ENCODE data around the gene CCNDBP1.
A peak's percentile ranks its signal among the peaks of the same experiment; 100 is the strongest.

The CCNDBP1 gene

GRCh38 chr15:43185157-43186002 is at the start of gene CCNDBP1:
CCNDBP1 (plus strand) TSS chr15:43185403; CDS start chr15:43185499, 96 bp downstream.
- Histone ChIP-seq H3K27me3 (ENCODE audit: control insufficient read depth, insufficient read depth, low read length) (no peaks in the 10 kb centered on the region), H3K27ac (peak within 1 kb of the TSS; percentile 78), H3K4me1 (no peaks in the 10 kb centered on the region), H3K36me3 (ENCODE audit: control insufficient read depth, insufficient read depth, low read length) (no peaks in the 10 kb centered on the region), H3K4me3 (ENCODE audit: low read depth, low read length) (peak within 1 kb of the TSS; percentile 89), H3K79me2 (no peaks in the 10 kb centered on the region), H2AFZ (peak within 1 kb of the TSS; percentile 91), H3K4me2 (ENCODE audit: low read length) (peak within 1 kb of the TSS; percentile 88), H3K9ac (peak within 1 kb of the TSS; percentile 89), H3K9me3 (ENCODE audit: control insufficient read depth, low read length) (no peaks in the 10 kb centered on the region)
- TF ChIP-seq CTCF (IDR thresholded peaks at IDR 0.05) = peak; percentile 28

DNA sequence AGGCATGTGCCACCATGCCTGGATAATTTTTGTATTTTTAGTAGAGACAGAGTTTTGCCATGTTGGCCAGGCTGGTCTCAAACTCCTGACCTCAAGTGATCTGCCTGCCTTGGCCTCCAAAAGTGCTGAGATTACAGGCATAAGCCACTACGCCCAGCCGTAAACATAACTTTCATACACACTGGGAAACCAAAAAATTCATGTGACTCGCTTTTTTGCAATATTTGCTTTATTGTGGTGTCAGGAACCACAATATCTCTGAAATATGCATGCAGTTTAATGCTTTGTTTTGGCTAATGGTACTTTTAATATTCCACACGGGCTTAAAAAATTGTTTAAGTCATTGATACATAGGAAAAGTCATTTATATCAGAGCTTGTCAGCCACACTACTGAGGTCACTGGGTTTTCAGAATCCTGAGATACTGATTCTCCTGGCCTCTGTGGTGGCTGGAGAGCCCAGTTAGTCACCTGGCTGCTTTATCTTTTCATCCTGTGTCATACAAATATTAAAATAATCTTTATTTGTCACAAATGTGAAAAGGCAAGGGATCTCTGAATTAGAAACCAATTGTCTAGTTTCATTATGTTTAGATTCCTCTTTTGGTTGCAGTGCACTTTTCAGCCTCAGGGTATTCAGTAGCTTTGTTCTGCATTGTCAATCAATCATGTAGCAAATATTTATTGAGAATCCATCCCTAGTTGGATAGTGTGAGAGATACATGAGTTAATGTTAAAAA is 41.8 kb upstream of the CCNDBP1 start:
- no peaks in the 10 kb centered on the region for H3K36me3 ChIP-seq (ENCODE audit: control insufficient read depth, insufficient read depth, low read length)
- no peak overlapping the region for H3K27ac ChIP-seq
- no peak overlapping the region for H3K4me2 ChIP-seq (ENCODE audit: low read length)
- no peak overlapping the region for H2AFZ ChIP-seq
- no peaks in the 10 kb centered on the region for H3K27me3 ChIP-seq (ENCODE audit: control insufficient read depth, insufficient read depth, low read length)
- H3K9ac ChIP-seq = no peak overlapping the region
- H3K79me2 ChIP-seq = no peaks in the 10 kb centered on the region
- no peaks in the 10 kb centered on the region for H3K4me1 ChIP-seq
- H3K4me3 ChIP-seq (ENCODE audit: low read depth, low read length) = no peak overlapping the region
- no peak for TF ChIP-seq CTCF (IDR thresholded peaks at IDR 0.05)
- H3K9me3 ChIP-seq (ENCODE audit: control insufficient read depth, low read length) = no peaks in the 10 kb centered on the region

DNA sequence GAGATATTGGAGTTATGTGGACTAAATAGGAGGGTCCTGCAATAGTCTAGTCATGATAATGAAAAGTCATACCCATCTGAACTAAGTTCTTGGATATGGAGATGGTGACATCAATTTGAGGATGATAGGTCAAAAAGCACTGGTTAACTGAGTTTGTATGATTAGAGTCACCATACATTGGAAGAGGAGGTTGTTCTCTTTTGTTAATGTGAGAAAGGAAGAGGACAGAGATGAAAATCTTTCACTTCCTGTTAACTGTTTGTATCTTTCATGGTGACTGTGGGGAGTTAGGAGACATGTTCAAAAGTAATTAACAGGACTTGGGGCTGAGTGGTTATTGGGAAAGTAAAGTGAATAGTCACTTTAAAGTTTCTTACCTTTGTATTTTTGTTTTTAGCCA is 40.7 kb upstream of the CCNDBP1 start:
- H3K27ac ChIP-seq = no peak overlapping the region
- no peak overlapping the region for H2AFZ ChIP-seq
- no peak for TF ChIP-seq CTCF (IDR thresholded peaks at IDR 0.05)
- no peak overlapping the region for H3K4me2 ChIP-seq (ENCODE audit: low read length)
- no peaks in the 10 kb centered on the region for H3K27me3 ChIP-seq (ENCODE audit: control insufficient read depth, insufficient read depth, low read length)
- no peaks in the 10 kb centered on the region for H3K79me2 ChIP-seq
- H3K9ac ChIP-seq = no peak overlapping the region
- H3K36me3 ChIP-seq (ENCODE audit: control insufficient read depth, insufficient read depth, low read length) = no peaks in the 10 kb centered on the region
- H3K4me1 ChIP-seq = no peaks in the 10 kb centered on the region
- no peaks in the 10 kb centered on the region for H3K9me3 ChIP-seq (ENCODE audit: control insufficient read depth, low read length)
- no peak overlapping the region for H3K4me3 ChIP-seq (ENCODE audit: low read depth, low read length)

DNA sequence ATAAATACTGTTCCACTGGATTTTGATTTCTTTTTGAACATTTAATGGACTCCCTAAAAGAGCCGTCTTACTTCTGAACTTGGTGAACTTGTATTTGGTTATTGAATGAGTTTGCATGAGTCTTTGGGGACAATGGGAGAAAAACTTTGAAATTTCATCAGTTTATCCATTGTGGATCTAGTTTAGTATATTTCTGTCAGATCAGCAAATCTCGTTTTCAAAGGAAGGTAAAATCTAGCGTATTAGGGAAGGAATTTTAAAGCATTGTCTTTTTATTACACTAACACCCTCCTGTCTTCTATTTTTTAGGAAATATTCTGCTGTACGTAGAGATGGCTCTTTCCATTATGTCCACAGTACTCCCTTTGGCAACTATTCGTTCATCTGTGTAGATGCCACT is 39.0 kb upstream of the CCNDBP1 start:
- Histone ChIP-seq H3K27me3 (ENCODE audit: control insufficient read depth, insufficient read depth, low read length) (no peaks in the 10 kb centered on the region), H3K4me3 (ENCODE audit: low read depth, low read length) (no peak overlapping the region), H3K9ac (no peak overlapping the region), H3K4me2 (ENCODE audit: low read length) (no peak overlapping the region), H3K9me3 (ENCODE audit: control insufficient read depth, low read length) (no peaks in the 10 kb centered on the region), H3K36me3 (ENCODE audit: control insufficient read depth, insufficient read depth, low read length) (no peaks in the 10 kb centered on the region), H2AFZ (no peak overlapping the region), H3K79me2 (no peaks in the 10 kb centered on the region), H3K4me1 (no peaks in the 10 kb centered on the region), H3K27ac (no peak overlapping the region)
- TF ChIP-seq CTCF (IDR thresholded peaks at IDR 0.05) = no peak
